ES-I3 (cell line): ENCODE results near the gene CACNG5.

Experiments used
- H3K36me3 ChIP-seq: 2 replicates; pipeline ENCODE4 v1.6.1; 2013; ENCODE audit warnings: mild to moderate bottlenecking, low read length, control low read depth, moderate library complexity; ENCODE audit not compliant: insufficient read depth
- H3K4me1 ChIP-seq: 2 replicates; pipeline ENCODE4 v1.6.1; 2013; ENCODE audit warnings: mild to moderate bottlenecking, control low read depth, low read length; ENCODE audit not compliant: insufficient read depth
- H3K9ac ChIP-seq: 2 replicates; pipeline ENCODE4 v1.6.1; 2013; ENCODE audit warnings: low read depth, mild to moderate bottlenecking, low read length, moderate library complexity
- H3K9me3 ChIP-seq: 2 replicates; pipeline ENCODE4 v1.6.1; 2013; ENCODE audit warnings: mild to moderate bottlenecking, low read length, moderate library complexity; ENCODE audit not compliant: control insufficient read depth, insufficient read depth

Gene CACNG5, protein sequence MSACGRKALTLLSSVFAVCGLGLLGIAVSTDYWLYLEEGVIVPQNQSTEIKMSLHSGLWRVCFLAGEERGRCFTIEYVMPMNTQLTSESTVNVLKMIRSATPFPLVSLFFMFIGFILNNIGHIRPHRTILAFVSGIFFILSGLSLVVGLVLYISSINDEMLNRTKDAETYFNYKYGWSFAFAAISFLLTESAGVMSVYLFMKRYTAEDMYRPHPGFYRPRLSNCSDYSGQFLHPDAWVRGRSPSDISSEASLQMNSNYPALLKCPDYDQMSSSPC

DNA sequence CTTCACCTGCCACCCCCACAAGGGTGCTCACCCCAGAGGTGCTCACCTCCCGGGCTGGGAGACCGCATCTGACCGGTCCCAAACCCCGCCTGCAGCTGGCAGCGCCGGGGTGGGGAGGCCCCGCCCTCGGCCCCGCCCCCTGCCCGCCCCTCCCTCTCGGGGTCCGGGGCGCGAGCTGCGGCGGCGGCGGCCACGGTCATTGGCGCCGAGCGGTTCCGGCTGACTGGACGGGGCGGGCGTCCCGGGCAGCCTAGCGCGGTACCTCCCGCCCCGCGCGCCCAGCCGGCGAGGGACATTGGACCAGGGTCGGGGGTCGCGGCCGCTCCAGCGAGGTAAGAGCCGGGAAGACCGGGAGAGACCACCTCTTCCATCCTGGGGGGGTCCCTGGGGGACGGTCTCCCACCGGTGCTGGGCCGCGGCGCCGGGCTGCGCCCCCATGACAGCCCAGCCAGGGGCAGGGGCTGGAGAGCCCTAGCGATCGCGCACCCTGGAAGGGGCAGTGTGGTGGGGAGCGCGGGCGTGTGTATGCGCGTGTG, at the start of gene CACNG5:
TSS of gene CACNG5 (plus strand) at position 199 of the 536 bp plus-strand sequence. CDS start 42,216 bp downstream, outside the sequence.
- Histone ChIP-seq H3K9ac (peak within 1 kb of the TSS; percentile 61; the same call in 1 of the 2 replicates), H3K4me1 (peaks cover 8% of the 10 kb centered on the region), H3K36me3 (no peaks in the 10 kb centered on the region), H3K9me3 (no peaks in the 10 kb centered on the region)

DNA sequence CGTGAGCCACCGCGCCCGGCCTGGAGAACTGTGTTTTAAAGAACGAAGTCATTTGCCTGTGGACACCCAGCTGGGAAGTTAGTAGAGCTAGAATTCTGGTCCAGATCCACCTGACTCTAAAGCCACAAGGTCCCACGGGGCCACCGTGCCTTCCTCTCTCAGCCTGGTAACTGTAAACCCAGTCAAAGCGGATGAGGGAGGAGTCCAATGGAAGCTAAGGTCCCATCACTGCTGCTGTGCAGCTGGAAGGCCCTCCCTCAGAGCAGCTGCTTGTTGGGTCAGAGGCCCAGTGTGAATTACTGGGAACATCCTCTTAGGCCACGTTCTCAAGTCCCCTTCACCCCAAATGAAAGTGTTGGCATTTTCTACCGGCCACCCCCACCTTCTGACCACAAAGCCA, 48.8 kb upstream of the CACNG5 start:
- Histone ChIP-seq H3K9ac (no peak overlapping the region), H3K36me3 (no peaks in the 10 kb centered on the region; the same call in 1 of the 2 replicates), H3K9me3 (no peaks in the 10 kb centered on the region), H3K4me1 (peaks cover under 1% of the 10 kb centered on the region)

DNA sequence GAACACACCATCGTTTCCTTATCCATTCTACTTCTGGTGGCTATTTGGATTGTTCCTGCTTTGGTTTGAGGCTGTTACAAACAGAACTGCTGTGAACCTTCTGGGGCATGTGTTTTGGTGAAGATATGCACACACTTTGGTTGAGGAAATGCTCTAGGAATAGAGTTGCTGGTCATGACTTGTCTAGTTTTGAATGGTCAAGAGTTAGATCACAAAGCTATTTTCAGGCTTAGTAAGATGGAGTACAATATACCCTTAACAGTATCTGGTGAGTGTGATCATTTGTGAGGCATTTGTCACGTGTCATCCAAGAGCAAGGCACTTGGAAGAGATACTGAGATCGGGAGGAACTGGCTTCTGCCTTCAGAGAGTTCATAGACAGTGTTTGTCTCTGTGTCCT, 47.0 kb upstream of the CACNG5 start:
- Histone ChIP-seq H3K9ac (no peak overlapping the region), H3K9me3 (no peaks in the 10 kb centered on the region), H3K36me3 (no peaks in the 10 kb centered on the region; the same call in 1 of the 2 replicates), H3K4me1 (peaks cover 3% of the 10 kb centered on the region; the same call in 1 of the 2 replicates)

DNA sequence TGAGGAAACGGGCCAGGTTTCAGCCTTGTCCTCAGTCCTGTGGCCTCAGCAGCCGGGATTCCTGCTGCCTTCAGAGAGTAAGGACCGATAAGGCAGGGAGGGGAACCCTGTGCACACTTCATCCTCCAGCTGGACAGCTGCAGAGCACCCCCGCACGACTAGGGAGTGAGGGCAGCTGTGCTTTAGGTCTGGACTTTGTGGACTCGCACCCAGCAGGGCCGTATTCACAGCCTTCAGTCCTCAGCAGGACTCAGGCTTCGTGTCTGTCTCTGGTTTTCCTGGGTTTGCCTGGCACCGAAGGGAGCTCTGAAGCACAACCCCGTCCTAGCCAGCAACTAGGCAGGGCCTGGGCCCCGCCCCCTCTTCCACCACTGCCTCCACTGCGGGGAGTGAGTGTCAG, 45.8 kb upstream of the CACNG5 start:
- no peak overlapping the region for H3K9ac ChIP-seq
- no peaks in the 10 kb centered on the region; the same call in 1 of the 2 replicates for H3K36me3 ChIP-seq
- no peaks in the 10 kb centered on the region for H3K9me3 ChIP-seq
- H3K4me1 ChIP-seq: peaks cover 3% of the 10 kb centered on the region; the same call in 1 of the 2 replicates

DNA sequence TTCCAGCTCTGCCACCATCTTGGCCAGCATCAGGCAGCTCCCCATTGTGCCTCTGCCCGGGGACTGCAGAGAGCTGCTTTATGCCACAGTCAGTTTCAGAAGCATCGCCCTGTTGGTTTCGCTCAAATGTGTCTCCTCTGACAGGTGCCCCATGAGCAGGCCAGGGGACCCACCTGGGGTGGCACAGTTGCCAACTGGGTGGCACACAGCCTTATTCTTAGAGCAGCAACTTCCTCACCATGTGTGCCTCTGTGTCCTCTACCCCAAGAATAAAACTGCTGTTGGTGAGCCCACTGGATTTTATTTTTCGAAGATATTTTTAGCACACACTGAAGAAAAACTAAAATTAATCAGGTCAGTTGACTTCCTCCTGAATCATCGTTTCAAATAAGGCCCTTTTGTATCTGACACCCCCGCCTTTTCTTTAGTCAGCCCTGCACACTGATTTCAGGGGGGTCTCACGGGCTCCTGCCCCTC, 44.9 kb upstream of the CACNG5 start:
- Histone ChIP-seq H3K36me3 (no peaks in the 10 kb centered on the region; the same call in 1 of the 2 replicates), H3K4me1 (peaks cover 3% of the 10 kb centered on the region; the same call in 1 of the 2 replicates), H3K9ac (no peak overlapping the region), H3K9me3 (no peaks in the 10 kb centered on the region)

DNA sequence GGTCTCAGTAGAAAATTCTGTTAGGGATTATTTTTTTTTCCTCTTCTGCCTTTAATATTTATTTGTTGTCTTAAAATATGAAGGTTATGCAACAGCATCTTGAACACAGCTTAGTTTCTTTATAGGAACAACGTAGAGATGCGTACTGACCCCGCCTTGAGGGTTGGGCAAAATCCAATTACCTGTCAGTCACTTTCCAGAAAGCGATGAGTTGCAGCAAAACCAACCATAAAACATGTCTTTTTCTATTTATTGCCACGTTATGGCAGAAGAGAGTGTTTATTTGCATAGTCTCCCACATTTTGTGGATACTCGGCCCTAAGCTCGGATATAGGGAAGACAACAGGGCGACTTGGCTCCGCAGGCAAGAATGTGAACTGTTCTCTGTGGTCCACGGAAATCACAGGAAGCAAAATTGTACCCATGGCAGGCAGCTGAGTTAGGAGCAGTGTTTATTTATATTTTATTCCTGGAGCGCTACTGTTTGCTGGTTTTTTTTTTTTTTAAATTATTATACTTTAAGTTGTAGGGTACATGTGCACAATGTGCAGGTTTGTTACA, 44.3 kb upstream of the CACNG5 start:
- Histone ChIP-seq H3K36me3 (no peaks in the 10 kb centered on the region; the same call in 1 of the 2 replicates), H3K4me1 (peaks cover 3% of the 10 kb centered on the region; the same call in 1 of the 2 replicates), H3K9ac (no peak overlapping the region), H3K9me3 (no peaks in the 10 kb centered on the region)

DNA sequence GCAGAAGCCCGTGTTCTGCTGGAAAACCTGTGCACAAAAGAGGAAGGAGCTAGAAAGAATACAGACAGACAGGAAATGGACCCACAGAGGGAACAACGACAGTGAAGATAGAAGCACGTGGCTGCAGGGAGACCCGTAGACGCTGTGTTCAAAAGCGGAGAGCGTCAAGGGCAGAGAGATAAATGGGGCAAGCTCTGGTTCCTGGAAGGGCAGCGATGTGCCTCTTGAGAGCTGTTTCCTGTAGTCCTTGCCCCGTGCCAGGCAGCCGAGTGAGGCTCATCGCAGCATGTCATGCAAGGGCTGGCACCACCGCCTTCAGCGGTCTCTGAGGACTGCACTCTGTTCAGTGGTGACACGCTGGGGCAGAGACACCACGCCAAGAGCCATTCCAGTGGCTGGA, 43.6 kb upstream of the CACNG5 start:
- Histone ChIP-seq H3K36me3 (no peaks in the 10 kb centered on the region; the same call in 1 of the 2 replicates), H3K4me1 (peaks cover 3% of the 10 kb centered on the region; the same call in 1 of the 2 replicates), H3K9me3 (no peaks in the 10 kb centered on the region), H3K9ac (no peak overlapping the region)

DNA sequence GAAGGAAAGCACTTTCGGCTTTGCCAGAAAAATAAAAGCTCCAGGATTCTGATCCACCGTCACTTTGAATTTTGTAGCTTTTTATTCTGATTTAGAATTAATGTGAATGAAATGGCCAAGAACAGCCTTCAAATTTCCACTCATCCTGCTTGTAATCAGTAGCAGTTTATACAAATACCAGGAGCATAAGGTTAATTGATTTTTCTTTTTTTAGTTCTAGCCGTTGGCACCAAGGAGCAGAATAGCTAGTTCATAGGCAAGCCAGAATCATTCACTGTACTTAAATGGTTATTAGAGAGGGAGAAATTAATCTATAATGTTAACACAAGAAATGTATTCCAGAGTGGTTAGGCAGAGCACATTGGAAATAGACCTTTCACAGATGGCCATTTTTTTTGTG, 41.1 kb upstream of the CACNG5 start:
- H3K36me3 ChIP-seq: no peaks in the 10 kb centered on the region
- H3K9ac ChIP-seq: no peak overlapping the region
- H3K9me3 ChIP-seq: no peaks in the 10 kb centered on the region
- H3K4me1 ChIP-seq: peaks cover 3% of the 10 kb centered on the region; the same call in 1 of the 2 replicates

DNA sequence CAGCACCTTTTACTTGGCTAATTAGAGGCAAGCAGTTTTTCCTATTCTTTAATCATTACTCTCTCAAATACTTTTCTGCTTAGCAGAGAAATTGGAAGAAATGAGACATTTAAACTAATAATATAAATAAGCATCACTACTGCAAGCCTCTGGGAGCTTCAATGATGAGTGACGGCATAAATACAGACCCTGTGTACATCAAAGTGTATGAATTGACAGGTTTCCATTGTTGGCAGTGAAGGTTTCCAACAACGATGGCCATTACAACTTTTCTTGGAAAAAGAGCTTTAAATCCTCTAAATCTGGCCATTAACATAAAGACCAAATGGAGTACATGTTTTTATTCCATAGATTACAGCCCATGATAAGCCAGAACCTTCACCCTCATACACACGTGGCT, 39.4 kb upstream of the CACNG5 start:
- Histone ChIP-seq H3K4me1 (peaks cover 3% of the 10 kb centered on the region; the same call in 1 of the 2 replicates), H3K36me3 (no peaks in the 10 kb centered on the region), H3K9me3 (no peaks in the 10 kb centered on the region), H3K9ac (no peak overlapping the region)

DNA sequence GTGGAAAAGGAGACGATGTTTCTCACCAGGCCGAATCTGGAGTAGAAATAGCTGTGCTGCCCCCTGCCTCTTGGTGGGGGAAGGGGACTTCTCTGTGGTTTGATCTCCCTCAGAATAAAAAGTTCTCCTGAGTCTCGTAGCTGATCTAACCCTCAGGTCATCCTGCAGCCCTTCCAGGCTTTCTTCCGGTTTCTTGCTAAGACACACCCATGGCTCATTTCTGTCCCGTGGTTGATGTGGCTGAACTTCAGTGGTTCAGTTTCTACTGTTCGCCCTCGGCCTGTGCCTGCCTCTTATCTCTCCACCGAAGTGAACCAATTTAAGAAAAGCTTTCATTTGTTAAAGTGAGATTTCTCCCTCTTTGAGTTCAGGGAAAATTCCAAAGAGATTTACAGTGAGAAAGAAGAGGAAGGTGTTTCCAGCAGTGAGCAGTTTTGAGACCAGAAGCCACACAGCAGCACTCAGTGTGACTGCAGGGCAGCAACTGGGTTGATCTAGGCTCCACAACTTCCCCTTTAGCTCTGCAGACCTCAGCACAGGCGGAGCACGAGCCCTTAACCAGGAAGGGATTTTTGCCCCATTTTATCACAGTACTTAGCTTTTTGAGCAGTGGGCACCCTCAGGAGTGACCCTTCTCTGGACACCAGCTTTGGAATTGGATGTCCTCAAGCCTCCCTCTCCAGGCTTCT, 34.9 kb upstream of the CACNG5 start:
- Histone ChIP-seq H3K36me3 (no peaks in the 10 kb centered on the region), H3K9ac (no peak overlapping the region), H3K4me1 (peaks cover 21% of the 10 kb centered on the region), H3K9me3 (no peaks in the 10 kb centered on the region)

DNA sequence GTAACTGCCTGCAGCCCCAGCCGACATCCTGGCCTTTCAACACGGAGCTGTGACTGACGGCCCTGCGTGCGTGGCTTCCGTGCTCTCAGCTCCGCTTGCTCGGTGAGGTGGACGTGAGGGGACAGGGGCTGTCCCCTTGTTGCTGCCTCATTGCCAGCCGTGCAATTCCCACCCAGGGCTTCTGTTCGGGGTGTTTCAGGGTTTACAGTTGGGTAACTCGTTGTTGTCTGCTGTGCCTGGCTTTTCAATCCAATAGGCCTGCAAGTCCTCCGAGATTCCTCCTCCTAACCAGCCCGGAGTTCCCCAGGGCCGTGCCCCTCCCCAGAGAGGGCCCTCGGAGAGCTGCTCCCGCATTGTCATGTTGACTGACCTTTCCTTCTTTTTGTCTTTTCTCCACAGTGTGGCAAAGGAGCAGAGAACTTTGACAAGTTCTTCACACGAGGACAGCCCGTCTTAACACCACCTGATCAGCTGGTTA, 31.4 kb upstream of the CACNG5 start:
- Histone ChIP-seq H3K4me1 (peaks cover 21% of the 10 kb centered on the region), H3K36me3 (no peaks in the 10 kb centered on the region), H3K9me3 (no peaks in the 10 kb centered on the region), H3K9ac (no peak overlapping the region)

DNA sequence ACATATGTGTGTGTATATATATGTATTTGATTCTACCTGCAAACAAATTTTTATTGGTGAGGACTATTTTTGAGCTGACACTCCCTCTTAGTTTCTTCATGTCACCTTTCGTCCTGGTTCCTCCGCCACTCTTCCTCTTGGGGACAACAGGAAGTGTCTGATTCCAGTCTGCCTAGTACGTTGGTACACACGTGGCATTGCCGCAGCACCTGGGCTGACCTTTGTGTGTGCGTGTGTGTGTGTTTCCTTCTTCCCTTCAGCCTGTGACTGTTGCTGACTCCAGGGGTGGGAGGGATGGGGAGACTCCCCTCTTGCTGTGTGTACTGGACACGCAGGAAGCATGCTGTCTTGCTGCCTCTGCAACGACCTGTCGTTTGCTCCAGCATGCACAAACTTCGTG, 29.4 kb upstream of the CACNG5 start:
- H3K4me1 ChIP-seq: peaks cover 21% of the 10 kb centered on the region
- no peaks in the 10 kb centered on the region for H3K9me3 ChIP-seq
- H3K36me3 ChIP-seq: no peaks in the 10 kb centered on the region
- no peak overlapping the region for H3K9ac ChIP-seq

DNA sequence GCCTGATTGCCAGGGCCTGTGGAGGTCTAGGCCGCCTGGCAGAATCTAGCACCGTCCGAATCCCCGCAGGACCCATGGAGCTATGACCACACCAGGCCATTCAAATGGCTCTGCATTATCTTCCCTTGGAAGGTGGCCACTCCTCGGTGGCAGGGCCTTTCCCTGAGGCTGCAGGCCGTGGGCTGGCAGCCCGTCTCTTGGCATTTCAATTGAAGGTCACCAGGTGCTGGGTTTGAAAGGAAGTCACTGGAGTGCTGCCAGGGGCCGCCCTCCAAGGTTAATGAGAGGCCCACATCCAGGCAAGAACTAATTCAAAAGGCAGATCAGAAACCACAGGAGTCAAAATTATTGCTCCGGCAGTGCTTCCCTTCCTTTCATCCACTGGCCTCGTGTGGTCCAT, 27.7 kb upstream of the CACNG5 start:
- H3K36me3 ChIP-seq: no peaks in the 10 kb centered on the region
- no peak overlapping the region for H3K9ac ChIP-seq
- peaks cover 21% of the 10 kb centered on the region for H3K4me1 ChIP-seq
- no peaks in the 10 kb centered on the region for H3K9me3 ChIP-seq

DNA sequence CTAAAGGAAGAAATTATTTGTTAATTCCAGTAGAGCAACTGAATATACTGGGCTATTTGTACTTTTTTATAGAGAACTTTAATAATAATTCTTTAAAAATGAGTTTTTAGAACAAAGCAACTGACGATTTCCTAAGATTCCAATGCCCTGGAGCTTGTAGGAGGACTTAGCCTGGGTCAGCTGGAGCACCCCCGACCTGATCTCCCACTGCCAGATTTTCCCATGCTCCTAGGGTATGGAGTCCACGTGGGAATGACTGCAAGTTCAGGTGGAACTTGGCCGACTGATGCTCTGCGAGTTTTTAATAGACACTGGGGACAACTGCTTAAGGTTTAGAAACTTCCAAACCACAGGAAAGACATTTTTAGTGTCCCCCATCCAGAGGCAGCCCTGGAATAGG, 25.5 kb upstream of the CACNG5 start:
- Histone ChIP-seq H3K9me3 (no peaks in the 10 kb centered on the region), H3K4me1 (peaks cover 4% of the 10 kb centered on the region), H3K36me3 (no peaks in the 10 kb centered on the region), H3K9ac (no peak overlapping the region)
